ENCODE measurements around the gene ACP3.

The ACP3 gene

DNA sequence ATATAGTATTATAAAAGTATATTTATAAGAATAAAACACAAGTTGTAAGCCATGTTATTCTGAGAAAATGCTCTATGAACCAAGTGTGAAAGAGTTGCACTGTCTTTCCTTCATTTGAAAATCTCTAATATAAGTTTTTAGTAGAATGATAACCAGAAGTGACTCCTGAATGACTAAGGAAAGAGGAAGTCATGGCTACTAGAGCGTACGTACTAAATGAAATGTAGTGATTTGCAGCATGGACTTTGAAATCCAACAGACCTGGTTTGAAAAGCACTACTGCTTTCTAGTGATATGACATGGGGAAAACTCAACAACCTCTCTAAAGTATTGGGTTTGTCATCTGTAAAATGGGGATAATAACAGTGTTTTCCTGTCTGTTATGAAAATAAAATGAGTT lies 89.8 kb downstream of the ACP3 start:
- DNase-seq (ENCODE audit: low spot score): no peak
